ENCODE measurements around the gene FXYD1.

DNA sequence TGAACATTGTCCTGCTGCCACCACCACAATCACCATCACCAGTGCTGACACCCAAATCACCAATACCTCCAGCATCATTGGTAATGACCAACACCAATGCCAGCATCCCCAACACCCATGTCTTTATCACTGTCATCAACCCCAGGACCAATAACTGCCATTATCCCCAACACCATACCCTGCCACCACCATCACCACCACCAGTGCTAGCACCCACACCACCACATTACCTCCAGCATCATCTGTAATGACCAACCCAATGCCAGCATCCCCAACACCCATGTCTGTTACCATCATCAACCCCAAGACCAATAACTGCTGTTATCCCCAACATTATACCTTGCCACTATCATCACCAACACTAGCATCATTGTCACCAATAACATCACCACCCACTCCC, 6.4 kb upstream of the FXYD1 start:
- TF ChIP-seq POLR2A (IDR thresholded peaks at IDR 0.05) (no peak), CTCF (IDR thresholded peaks at IDR 0.05) (no peak)

Data from testis (tissue), 2 donors.